Measurements from ENCODE around the gene MARCHF6.
"Not testable (repeated sequence)": the region's sequence is repeated elsewhere in the genome, so short reads cannot be mapped to it uniquely, and the experiment has no call there.

MARCHF6 gene

GRCh38 chr5:10352430-10353240 lies 860 bp upstream of the MARCHF6 start:
- DNase-seq = peak in 1 of 2 experiments; percentile 59

GRCh38 chr5:10354048-10354872 lies 765 bp downstream of the MARCHF6 start:
- no peak for DNase-seq

- DNase-seq = no peak
These were observed 1.8 kb downstream of the MARCHF6 start for GRCh38 chr5:10355071-10355889.

GRCh38 chr5:10358999-10359398 lies 5.5 kb downstream of the MARCHF6 start:
- no peak for DNase-seq

GRCh38 chr5:10360686-10361085 lies 7.2 kb downstream of the MARCHF6 start:
- DNase-seq = no peak

GRCh38 chr5:10363519-10364185 lies 10.2 kb downstream of the MARCHF6 start:
- DNase-seq = no peak

- DNase-seq = no peak
These were observed 10.7 kb downstream of the MARCHF6 start for GRCh38 chr5:10364186-10364689.

GRCh38 chr5:10365782-10366181 lies 12.3 kb downstream of the MARCHF6 start:
- DNase-seq = no peak

GRCh38 chr5:10366310-10367272 lies 13.1 kb downstream of the MARCHF6 start:
- no peak for DNase-seq

- no peak for DNase-seq
These were observed 14.1 kb downstream of the MARCHF6 start for GRCh38 chr5:10367579-10367978.

GRCh38 chr5:10370931-10371330 lies 17.4 kb downstream of the MARCHF6 start:
- no peak for DNase-seq

- DNase-seq = not testable (repeated sequence)
These were observed 17.9 kb downstream of the MARCHF6 start for GRCh38 chr5:10371369-10371768.

GRCh38 chr5:10372726-10373709 lies 19.5 kb downstream of the MARCHF6 start:
- DNase-seq = no peak

- DNase-seq = no peak
These were observed 20.8 kb downstream of the MARCHF6 start for GRCh38 chr5:10374046-10375022.

- DNase-seq = not testable (repeated sequence)
These were observed 21.7 kb downstream of the MARCHF6 start for GRCh38 chr5:10375146-10375545.

- DNase-seq = no peak
These were observed 23.0 kb downstream of the MARCHF6 start for GRCh38 chr5:10376544-10376943.

- DNase-seq = no peak
These were observed 23.6 kb downstream of the MARCHF6 start for GRCh38 chr5:10377081-10377480.

GRCh38 chr5:10381803-10382202 lies 28.3 kb downstream of the MARCHF6 start:
- DNase-seq = no peak

- DNase-seq = no peak
These were observed 31.0 kb downstream of the MARCHF6 start for GRCh38 chr5:10384483-10384882.

All from NCI-H187 (cell line).